Right atrium auricular region (tissue), 2 donors: Measurements from ENCODE around the gene SEMA5A. TPM values are rescaled to one million over a fixed set of nuclear protein-coding genes. Genes with fewer than 3 reads are reported as not detected.

Experiments used
- DNase-seq: peaks from one replicate; pipeline ENCODE4 v3.0.0-alpha.2; 2019; ENCODE audit warnings: low spot score
- H3K27ac ChIP-seq, 2 donors: fragments of 200-600 bp; sonication (generic); 1 replicate in 1 of 2; 2 replicates in 1 of 2; pipeline ENCODE4 v1.5.1; 2016 to 2019
- H3K27me3 ChIP-seq, 2 donors: fragments of 200-600 bp; sonication (generic); one replicate each; pipeline versions ENCODE4 v1.5.1 to v1.6.0; 2017 to 2019
- H3K36me3 ChIP-seq: fragments of 200-600 bp; sonication (generic); one replicate; pipeline ENCODE4 v1.5.1; 2016
- H3K4me1 ChIP-seq, 2 donors: fragments of 200-600 bp; sonication (generic); one replicate each; pipeline versions ENCODE4 v1.5.1 to v1.6.0; 2017 to 2019
- H3K4me3 ChIP-seq, 2 donors: fragments of 200-600 bp; sonication (generic); 1 replicate in 1 of 2; 2 replicates in 1 of 2; pipeline ENCODE4 v1.5.1; 2017 to 2019; ENCODE audit warnings: mild to moderate bottlenecking in 1 of 2, moderate library complexity in 1 of 2
- H3K9me3 ChIP-seq, 2 donors: fragments of 200-600 bp; sonication (generic); one replicate each; pipeline ENCODE4 v1.5.1; 2019
- CTCF ChIP-seq, 2 donors: fragments of 200-600 bp; sonication (generic); IDR thresholded peaks; one replicate each; pipeline ENCODE4 v1.5.1; 2019; ENCODE audit warnings: antibody characterized with exemption in 2 of 2
- microRNA-seq, 2 donors: library from miRNA; unstranded; fragments of <30 nt; microRNA quantifications; one replicate each; pipeline ENCODE4, GENCODE V29; 2016 to 2017; ENCODE audit warnings: borderline number of aligned reads in 2 of 2, borderline replicate concordance in 1 of 2
- total RNA-seq, 2 donors: library from RNA; depleted of rRNA; stranded (reverse); fragments of >200 nt; gene quantifications; one replicate each; pipeline ENCODE4 v1.1.0, GENCODE V29; 2016

The SEMA5A gene
- total RNA-seq, 2 donors from 2014 or later = 14.1 to 26.2 TPM

- Histone ChIP-seq H3K27ac (no peak overlapping the region), H3K27me3 (no peaks in the 10 kb centered on the region), H3K9me3 (no peaks in the 10 kb centered on the region), H3K4me3 (no peak overlapping the region), H3K36me3 (no peaks in the 10 kb centered on the region), H3K4me1 (no peaks in the 10 kb centered on the region)
- no peak for DNase-seq
- no peak for TF ChIP-seq CTCF (IDR thresholded peaks at IDR 0.05)
Measured at GRCh38 chr5:9013147-9013546, 532.7 kb downstream of the SEMA5A start.

- TF ChIP-seq CTCF (IDR thresholded peaks at IDR 0.05) = no peak
- Histone ChIP-seq H3K4me3 (no peak overlapping the region), H3K4me1 (no peaks in the 10 kb centered on the region), H3K36me3 (no peaks in the 10 kb centered on the region), H3K27me3 (no peaks in the 10 kb centered on the region), H3K9me3 (no peaks in the 10 kb centered on the region), H3K27ac (no peak overlapping the region)
- DNase-seq = no peak
Measured at GRCh38 chr5:9009931-9010651, 535.8 kb downstream of the SEMA5A start.

- no peaks in the 10 kb centered on the region for H3K27me3 ChIP-seq
- no peaks in the 10 kb centered on the region for H3K4me1 ChIP-seq
- H3K27ac ChIP-seq = no peak overlapping the region
- no peaks in the 10 kb centered on the region for H3K9me3 ChIP-seq
- no peak for DNase-seq
- no peak for TF ChIP-seq CTCF (IDR thresholded peaks at IDR 0.05)
- no peaks in the 10 kb centered on the region for H3K36me3 ChIP-seq
- no peak overlapping the region for H3K4me3 ChIP-seq
Measured at GRCh38 chr5:8997542-8998070, 548.3 kb downstream of the SEMA5A start.

- Histone ChIP-seq H3K27ac (no peak overlapping the region), H3K4me3 (no peak overlapping the region), H3K4me1 (no peaks in the 10 kb centered on the region), H3K36me3 (no peaks in the 10 kb centered on the region), H3K9me3 (no peaks in the 10 kb centered on the region), H3K27me3 (no peaks in the 10 kb centered on the region)
- no peak for DNase-seq
- peak in 1 of 2 donors; percentile 25 for TF ChIP-seq CTCF (IDR thresholded peaks at IDR 0.05)
Measured at GRCh38 chr5:8993031-8993430, 552.8 kb downstream of the SEMA5A start.

Small RNAs within 50 kb of the gene (microRNA-seq; reads per million reads assigned to microRNA genes)
- 7.1 reads per million in 2 donors for gene MIR4636

Other genes starting within 250 kb of the SEMA5A start
- not detected for gene TAS2R1, start 84.3 kb upstream of the SEMA5A start, total RNA-seq